ENCODE measurements around the gene EXD3.

EXD3 gene

GRCh38 chr9:137374131-137374845 lies 48.7 kb downstream of the EXD3 start:
- DNase-seq, result no peak

DNA sequence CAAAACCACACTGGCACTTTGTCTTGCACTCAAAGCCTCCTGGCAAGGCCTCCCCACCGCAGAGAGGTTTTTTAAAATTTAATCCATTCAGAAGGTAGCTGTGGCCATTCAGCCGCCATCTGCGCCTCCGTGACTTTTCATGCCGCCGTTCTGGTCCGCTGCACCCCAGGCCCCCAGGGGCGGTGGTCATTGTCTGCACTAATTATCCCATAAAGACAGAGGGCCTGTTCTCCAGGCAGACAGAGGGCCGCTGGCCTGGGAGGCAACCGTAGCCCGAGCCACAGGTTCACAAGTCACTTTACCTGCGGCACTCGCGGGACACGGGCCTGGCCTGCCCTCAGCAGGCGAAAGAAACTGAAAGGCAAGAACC lies 49.4 kb downstream of the EXD3 start:
- DNase-seq, result no peak

DNA sequence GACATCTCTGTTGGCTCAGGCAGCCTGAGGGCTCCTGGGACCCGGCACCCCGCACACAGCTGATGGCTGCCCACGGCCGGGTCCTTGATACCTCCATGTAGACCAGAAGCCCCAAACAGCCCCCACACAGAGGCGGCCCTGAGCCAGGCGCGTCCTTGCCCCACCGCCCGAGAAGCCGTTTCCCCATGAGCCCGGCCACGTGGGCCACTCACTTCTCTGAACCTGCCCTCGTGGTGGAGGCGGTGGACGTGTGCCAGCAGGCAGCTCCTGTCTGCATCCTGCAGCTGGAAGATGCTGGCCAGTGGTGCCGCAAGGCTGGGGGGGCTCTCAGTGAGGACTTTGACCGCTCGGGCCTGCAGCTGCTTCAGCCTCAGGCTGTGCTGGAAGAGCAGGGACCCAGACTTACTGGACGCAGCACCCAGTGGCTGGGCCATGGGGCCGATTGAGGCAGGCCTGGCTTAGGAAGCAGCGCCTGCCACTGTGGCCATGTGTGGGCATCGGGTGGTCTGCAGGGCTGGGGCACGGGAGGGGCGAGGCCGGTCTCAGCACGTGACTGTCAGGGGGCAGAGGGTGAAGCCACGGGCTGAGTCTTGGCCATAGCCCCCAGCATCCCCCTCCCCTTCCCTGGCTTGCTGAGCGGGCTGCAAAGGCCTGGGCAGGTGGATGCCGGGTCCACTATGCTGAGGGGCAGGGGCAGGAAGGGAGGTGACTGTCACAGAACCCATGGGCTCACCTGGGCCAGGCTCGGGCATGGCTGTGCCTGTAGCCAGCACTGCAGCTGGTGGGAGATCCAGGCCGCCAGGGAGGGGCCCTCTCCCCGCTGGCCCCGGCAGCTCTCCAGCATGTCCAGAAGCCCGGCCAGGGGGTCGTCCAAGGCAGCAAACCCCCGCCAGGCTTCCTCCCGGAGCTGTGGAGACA lies 50.0 kb downstream of the EXD3 start:
- no peak for DNase-seq

- DNase-seq, result no peak
Observed at GRCh38 chr9:137371946-137372651, 50.9 kb downstream of the EXD3 start.

GRCh38 chr9:137371521-137371941 lies 51.4 kb downstream of the EXD3 start:
- DNase-seq, result no peak

GRCh38 chr9:137370865-137371520 lies 52.0 kb downstream of the EXD3 start:
- no peak for DNase-seq

DNA sequence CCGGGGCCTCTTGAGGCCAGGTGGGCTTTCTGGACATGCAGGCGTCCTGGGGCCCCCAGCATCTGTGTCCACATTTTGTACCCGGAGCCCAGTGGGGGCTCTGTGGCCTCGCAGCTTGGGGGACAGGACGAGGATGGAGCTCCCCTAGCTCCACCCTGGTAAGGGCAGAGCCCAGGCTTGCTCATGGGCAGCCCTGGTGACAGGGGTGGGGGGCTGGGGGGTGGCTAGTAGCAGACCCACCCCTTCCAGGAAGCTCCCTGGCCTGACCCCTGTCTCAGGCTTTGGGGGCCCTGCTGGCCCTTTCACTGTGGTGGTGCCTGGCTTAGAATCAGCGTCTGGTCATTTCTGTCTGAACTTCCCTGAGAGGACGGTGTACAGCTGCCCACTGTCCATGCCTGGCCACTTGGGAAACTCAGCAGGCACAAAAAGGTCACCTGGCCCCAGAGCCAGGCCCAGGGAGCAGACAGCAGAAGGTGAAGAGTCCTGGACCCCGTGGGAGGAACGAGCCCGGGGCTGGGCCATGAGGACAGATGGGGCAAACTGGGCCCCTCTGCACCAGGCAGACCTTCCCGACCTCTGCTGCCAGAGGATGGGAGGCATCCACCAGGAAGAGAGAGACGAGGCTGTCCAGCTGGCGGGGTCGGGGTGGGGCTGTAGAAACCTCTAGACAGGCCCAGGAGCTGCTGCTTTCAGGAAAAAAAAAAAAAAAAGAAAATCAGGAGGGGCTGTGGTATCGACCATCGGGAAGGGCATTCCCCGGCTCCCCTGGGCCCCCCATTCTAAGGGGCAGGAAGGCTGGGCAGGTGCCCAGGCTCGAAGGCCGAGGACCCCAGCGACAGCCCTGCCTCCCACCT lies 52.8 kb downstream of the EXD3 start:
- DNase-seq, result no peak

DNA sequence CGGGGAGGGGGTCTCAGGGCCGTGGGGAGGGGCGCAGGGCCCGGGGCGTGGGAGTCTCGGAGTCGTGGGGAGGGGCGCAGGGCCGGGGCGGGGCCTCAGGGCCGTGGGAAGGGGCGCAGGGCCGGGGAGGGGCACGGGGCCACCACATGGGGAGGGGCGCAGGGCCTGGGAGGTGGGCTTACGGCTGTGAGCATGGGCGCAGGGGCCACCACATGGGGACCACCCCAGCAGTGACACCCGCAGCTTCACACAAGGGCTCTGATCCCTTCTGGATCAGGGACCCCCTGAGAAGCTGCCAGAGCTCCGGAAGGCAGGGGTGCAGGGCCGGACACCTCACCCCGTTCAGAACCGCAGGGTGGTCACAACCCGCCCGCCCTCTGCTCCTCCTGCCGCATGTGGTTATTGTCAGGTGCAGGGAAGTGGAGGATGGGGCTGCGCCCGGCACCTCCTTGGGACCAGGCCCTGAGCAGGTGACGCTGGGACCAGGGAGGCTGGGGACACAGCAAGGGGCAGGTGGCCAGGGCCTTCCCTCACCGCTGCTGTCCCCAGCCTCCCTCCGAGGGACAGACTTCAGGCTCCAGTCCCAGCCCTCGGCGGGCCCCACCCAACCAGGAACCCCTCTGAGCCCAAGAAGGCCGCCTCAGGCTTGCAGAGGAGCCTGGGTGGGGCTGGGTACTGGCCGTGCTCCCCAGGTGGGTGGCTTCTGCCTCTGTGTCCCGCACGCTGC lies 53.7 kb downstream of the EXD3 start:
- no peak for DNase-seq

DNA sequence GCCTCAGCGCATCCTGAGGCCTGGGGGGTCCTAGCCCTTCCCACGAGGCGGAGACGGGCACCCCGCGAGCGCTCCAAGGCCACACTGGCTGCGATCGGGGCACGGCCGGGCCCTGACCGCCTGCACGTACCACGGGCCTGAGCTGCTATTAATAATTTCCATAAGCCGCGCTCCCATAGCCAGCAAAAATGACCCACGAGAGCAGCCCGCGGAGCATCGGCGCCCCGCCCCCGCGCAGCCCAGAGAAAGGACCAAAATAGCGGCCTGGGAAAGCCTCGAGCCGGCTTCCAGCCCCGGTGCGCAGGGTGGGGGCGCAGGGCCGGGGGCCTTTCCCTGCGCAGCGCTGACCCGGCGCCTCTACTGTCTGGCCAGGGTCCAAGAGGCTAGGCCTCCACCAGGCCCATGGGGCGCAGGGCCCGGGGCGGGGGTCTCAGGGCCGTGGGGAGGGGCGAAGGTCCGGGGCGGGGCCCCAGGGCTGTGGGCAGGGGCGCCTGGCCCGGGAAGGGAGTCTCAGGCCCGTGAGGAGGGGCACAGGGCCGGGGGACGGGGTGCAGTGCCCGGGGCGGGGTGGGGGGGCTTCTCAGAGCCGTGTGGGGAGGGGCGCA lies 54.4 kb downstream of the EXD3 start:
- DNase-seq, result no peak

DNA sequence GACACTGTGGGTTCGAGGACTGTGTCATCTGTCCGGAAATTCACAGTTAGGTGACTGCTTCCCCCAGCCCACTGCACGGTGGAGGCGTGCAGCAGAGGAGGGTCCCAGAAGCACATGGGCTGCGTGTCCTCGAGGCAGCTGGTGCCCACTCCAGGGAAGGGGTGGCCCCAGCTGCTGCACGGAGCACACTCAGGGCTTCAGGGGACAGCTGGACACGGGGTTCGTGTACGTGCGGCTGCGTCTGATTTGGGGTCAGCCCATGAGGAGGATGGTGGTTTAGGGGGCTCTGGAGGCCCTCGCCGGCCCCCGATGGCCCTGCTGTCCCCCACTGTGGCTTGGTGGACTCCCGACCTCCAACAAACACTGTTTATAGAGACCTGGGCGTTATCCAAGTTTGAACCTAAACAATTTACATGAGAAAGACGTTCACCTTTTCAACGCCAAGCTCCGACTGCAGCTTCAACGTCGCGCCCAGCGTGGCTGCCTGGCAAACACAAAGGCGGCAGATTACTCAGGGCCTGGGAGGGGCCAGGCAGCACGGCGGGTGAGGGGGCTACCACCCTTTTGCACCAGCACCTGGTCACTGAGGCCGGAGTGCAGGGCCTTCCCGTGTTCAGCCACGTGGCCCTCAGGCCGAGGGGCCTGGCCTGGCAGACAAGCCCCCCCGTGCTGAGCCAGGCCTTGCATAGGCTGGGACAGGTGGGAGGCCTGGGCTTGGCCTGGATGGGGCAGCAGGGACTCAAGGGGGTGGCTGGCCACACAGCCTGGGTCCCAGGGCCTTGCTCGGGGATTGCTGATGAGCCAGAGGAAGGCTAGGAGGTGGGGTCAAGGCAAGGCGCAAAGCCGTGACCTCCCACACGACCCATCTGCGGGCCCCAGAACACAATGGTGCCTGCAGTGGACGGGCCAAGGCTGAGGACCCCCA lies 55.2 kb downstream of the EXD3 start:
- no peak for DNase-seq

DNA sequence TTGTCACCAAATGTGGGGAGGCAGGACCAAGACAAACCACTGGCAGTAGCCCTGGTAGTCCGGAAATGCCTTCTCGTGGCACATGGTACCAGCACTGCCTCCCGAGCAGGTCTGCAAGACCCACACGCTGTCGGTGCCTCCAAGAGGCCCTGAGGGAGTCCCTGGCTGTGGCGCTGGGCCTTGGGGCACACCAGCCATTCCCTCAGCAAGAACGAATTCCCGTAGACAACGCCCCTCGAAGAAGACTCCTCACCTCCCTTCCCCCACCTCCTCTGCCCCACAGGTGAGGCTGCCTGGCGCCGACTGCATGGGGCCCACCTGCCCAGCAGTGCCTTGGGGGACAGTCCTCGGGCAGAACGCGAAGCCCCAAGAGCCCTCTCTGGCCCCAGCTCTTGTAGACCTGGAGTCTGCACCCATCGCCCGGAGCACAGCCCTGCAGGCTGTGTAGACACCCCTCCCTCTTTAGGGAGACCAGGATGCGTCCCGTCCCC lies 56.0 kb downstream of the EXD3 start:
- no peak for DNase-seq

GRCh38 chr9:137366445-137366810 lies 56.5 kb downstream of the EXD3 start:
- no peak for DNase-seq

DNA sequence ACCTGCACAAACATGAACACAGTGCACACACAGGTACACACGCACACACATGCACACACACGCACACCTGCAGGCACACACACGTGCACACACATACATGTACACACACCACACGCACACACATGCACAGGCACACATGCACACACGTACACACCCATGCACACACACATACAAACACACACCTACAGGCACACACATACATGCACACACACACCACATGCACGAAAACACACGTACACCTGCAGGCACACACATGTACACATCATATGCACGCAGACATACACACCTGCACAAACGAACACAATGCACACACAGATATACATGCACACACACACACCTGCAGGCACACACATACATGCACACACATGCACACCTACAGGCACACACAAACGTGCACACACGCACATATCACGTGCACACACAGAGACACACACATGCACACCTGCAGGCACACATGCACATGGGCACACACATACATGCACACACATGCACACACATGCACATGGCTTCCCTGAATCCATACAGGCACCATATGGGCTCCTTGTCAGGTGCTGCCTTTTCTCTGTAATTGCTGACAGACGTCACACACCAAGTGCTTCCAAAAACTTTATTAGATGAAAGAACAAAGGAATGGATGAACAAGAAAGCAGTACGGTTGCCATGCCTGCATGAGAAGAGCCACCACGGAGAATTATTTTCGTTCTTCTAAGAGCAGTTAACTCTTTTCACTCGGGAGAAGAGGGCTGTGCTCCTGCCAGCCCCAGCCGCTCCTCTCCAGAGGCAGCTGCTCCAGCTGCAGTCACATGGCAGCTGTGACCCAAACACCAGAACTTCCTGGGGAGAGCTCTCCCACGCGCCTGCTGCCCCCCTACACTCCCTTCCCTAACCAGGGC lies 57.2 kb downstream of the EXD3 start:
- peak; percentile 11 for DNase-seq

DNA sequence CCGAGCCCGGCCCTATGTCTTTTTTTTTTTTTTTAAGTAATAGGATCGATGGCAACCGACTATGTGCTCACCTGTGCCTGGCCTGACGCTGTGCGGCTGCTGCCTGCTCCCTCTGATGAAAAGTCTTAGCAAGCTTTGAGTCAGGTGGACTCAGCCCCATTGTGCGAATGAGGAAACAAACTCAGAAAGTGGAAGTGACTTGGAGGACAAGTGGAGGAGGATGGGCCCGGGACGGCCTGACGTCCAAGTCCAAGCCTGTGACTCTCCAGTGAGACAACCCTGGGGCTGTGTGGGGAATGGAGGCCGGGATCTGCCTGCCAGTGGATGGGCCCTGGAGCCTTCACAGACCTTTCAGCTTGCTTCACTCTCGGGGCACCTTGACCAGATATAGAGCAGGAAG lies 57.9 kb downstream of the EXD3 start:
- DNase-seq, result no peak

- no peak for DNase-seq
Observed at GRCh38 chr9:137359850-137360249, 63.1 kb downstream of the EXD3 start.

GRCh38 chr9:137358126-137358525 lies 64.8 kb downstream of the EXD3 start:
- DNase-seq, result no peak

DNA sequence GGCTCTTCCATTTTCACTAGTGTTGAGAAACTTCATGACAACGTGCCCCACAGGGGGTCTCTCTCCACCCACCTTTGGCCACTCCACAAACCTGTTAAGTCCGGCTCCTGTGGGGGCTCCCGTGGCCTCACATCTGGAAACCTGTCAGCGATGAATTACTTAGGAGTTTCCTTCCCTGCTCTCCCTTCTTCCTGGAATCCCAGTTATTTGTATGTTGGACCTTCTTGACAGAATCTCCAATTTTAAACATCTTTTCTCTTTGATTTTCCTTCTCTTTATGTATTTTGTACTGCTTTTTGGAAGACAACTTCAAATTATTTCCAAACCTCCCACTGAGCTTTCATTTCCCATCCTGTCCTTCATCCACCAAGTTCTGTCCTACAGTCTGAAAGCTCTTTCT lies 65.8 kb downstream of the EXD3 start:
- no peak for DNase-seq

GRCh38 chr9:137355761-137356365 lies 67.1 kb downstream of the EXD3 start:
- DNase-seq, result no peak

Measured in DMS79 treated with DMSO at 0.1 percent for 48 hours (cell line).